Measurements from ENCODE around the gene BCAS1. TPM values are rescaled to one million over a fixed set of nuclear protein-coding genes. Genes with fewer than 3 reads are reported as not detected.

Gene BCAS1, protein sequence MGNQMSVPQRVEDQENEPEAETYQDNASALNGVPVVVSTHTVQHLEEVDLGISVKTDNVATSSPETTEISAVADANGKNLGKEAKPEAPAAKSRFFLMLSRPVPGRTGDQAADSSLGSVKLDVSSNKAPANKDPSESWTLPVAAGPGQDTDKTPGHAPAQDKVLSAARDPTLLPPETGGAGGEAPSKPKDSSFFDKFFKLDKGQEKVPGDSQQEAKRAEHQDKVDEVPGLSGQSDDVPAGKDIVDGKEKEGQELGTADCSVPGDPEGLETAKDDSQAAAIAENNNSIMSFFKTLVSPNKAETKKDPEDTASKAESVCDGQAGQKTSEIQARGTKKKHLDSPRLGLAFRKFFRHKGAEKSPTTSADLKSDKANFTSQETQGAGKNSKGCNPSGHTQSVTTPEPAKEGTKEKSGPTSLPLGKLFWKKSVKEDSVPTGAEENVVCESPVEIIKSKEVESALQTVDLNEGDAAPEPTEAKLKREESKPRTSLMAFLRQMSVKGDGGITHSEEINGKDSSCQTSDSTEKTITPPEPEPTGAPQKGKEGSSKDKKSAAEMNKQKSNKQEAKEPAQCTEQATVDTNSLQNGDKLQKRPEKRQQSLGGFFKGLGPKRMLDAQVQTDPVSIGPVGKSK
- total RNA-seq = not detected

DNA sequence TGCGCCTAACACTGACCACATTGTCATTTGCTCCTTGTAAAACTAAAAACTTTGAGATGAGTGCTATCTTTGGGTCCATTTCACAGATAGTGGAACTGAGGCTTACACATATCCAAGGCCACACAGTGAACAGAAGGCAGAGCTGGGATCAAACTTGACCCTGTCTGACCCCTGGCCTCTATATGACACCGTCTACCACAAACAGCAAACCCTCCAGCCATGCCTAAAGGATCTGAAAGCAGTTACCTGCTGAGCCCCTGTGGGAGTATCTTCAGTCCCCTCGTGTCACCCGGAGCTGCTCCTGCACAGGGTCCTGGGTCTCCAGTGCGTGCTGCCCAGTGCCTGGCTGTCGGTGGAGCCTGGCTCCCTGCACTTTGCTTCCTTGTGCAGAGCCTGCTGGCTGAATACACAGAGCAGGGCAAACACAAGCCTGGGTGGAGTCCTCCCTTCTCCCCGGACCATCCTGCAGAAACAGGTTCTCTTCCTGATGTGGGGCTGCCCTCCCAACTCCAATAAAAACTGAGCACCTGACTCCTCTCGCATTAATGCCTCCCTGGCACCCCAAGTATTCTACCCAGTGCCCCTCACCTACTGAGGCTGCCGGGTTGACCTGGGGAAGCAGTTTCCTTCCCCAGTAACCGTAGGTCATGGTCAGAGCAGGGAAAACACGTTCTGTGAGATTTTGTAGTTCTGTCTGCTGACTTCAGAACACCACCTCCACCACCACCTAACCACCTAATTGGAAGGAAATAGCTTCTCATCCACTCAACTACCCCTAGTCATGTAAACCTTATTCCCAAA, at the start of gene BCAS1:
Gene BCAS1, minus strand, starts transcription at position 408 of the 801 bp plus-strand sequence. CDS start 11,876 bp downstream, outside the sequence.
- TF ChIP-seq, protein P1, sequence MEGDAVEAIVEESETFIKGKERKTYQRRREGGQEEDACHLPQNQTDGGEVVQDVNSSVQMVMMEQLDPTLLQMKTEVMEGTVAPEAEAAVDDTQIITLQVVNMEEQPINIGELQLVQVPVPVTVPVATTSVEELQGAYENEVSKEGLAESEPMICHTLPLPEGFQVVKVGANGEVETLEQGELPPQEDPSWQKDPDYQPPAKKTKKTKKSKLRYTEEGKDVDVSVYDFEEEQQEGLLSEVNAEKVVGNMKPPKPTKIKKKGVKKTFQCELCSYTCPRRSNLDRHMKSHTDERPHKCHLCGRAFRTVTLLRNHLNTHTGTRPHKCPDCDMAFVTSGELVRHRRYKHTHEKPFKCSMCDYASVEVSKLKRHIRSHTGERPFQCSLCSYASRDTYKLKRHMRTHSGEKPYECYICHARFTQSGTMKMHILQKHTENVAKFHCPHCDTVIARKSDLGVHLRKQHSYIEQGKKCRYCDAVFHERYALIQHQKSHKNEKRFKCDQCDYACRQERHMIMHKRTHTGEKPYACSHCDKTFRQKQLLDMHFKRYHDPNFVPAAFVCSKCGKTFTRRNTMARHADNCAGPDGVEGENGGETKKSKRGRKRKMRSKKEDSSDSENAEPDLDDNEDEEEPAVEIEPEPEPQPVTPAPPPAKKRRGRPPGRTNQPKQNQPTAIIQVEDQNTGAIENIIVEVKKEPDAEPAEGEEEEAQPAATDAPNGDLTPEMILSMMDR (IDR thresholded peaks at IDR 0.05; ENCODE audit: low read depth) = no peak

DNA sequence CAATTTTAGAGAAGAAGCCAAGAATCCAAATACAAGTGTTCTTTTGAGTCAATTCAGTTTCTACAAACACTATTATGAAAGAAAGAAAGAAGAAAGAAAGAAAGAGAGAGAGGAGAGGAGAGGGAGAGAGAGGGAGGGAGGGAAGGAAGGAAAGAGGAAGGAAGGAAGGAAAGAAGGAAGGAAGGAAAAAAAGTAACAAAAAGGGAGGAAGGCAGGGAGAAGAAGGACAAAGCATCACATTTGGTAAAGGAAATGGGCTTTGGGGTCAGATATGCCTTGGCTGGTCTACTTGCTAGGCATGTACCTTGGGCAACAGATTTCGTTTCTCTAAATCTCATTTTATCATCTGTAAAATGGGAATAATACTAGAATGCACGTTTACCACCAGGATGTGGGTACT, 49.4 kb upstream of the BCAS1 start:
- TF ChIP-seq, protein P1 (IDR thresholded peaks at IDR 0.05; ENCODE audit: low read depth) = no peak

DNA sequence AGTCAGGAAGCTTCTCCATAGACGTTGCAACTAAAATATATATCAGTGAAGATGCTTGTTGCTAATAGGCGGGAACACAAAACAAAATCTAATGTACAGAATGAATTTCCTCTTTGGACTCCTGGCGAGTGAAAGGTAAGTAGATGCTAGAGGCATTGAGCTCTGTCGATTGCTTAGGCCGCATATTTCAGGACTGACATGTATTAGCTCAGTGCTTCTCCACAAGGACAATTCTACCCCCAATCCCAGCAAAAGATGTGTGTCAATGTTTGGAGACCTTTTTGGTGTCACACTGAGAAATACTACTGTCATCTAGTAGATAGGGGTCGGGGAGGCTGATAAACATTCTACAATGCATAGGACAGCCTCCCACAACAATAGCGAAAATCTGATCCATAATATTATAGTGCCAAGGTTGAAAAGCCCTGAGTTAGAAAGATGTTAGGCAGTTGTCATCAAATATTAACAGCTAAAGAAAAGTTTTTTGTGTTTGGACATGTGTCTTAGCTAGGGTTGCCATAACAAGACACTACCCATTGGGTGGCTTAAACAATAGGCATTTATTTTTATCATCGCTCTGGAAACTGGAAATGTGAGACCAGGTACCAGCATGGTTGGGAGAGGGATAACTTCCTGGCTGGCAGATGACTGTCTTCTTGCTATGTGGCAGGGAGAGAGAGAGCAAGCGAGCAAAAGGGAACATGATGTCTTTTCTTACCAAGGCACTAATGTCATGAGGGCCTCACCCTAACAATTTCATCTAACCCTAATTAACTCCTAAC, 48.0 kb upstream of the BCAS1 start:
- TF ChIP-seq, protein P1 (IDR thresholded peaks at IDR 0.05; ENCODE audit: low read depth) = no peak

DNA sequence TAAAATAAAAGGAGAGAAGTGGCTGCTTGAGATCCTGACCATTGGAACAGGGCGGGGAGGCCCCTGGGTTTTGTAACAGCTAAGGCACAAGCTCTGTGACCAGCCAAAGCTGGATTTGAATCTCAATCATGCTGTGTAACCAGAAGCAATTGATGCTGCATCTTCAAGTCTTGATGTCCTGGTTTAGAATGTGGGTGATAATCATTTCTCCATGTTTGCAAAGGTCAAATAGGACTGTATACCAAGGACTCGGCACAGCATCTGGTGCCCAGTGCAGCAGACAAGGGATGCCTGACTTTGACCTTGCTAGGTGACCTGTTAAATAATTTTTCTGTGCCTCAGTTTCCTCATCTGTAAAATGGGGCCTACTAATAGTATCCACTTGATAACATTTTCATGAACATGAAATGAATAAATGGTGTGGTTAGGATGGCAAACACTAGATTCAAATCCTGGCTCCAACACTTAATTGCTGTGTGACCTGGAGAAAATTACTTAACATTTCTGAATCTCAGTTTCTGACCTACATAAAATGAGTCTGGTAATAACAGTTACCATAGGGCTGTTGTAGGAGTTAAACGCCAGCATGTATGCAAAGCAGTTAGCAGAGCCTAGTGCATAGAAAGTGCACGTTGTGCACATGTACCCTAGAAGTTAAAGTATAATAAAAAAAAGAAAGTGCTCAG, 46.3 kb upstream of the BCAS1 start:
- TF ChIP-seq, protein P1 (IDR thresholded peaks at IDR 0.05; ENCODE audit: low read depth) = no peak

DNA sequence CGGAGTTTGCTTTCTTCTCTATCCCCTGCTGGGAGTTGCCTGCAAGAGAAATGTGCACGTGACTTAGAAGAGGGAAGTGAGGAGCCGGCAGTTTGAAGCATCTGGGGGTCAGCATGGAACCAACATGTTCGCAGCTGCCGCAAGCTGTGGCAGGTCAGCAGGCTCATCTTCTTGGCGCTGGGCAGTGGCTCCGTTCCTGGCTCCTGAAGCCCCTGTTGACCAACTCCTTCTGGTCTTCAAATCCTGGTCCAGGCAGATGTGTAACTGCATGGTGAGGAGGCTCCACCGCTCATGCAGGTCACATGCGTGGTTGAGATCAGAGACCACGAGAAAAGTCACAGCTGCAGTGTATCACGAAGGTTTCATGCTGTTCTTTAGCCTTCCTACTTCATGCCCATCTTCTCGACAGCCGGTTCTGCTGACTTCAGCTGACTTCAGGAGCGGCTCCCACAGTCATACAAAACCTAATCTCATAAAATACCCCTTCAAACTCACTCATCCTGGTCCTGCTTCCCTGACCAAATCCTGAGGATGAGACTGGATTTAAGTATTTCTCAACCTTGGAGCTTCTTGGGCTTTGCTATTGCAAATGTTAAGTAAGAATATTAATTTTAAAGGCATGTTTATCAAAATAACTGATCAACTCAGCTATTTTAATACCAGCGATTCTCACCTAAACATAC, 44.9 kb upstream of the BCAS1 start:
- TF ChIP-seq, protein P1 (IDR thresholded peaks at IDR 0.05; ENCODE audit: low read depth) = no peak

DNA sequence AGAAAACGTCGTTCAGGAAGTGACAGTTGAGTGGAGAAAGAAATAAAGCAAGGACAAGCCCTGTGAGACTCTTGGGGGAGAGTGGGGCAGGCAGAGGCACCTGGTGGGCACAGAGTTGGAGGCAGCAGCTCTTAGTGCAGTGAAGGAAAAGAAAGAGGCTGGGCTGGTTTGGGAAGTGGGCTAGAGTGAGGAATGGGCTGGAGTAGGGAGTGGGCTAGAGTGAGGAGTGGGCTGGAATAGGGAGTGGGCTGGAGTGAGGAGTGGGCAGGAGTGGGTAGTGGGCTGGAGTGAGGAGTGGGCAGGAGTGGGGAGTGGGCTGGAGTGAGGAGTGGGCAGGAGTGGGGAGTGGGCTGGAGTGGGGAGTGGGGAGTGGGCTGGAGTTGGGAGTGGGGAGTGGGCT, 43.7 kb upstream of the BCAS1 start:
- TF ChIP-seq, protein P1 (IDR thresholded peaks at IDR 0.05; ENCODE audit: low read depth) = no peak

Measured in subcutaneous adipose tissue (tissue), 4 donors.